CD14-positive monocyte (primary cell): ENCODE results near the gene LCN2. TPM values are rescaled to one million over a fixed set of nuclear protein-coding genes. Genes with fewer than 3 reads are reported as not detected.

Experiments
- DNase-seq, 3 donors: peaks; one replicate each; pipeline ENCODE4 v3.0.0-alpha.2; 2011 to 2022
- H2AFZ ChIP-seq: 2 replicates; pipeline ENCODE4 v1.6.0; 2012; ENCODE audit warnings: mild to moderate bottlenecking, low read depth, low read length, inconsistent platforms; ENCODE audit not compliant: insufficient read depth, poor library complexity, severe bottlenecking
- H3K27ac ChIP-seq, 2 donors: 1 replicate in 1 of 2; 2 replicates in 1 of 2; pipeline ENCODE4 v1.5.1; 2012 to 2013; ENCODE audit warnings: low read length in 2 of 2, control low read depth in 1 of 2, inconsistent platforms in 1 of 2, low read depth in 1 of 2, mild to moderate bottlenecking in 1 of 2
- H3K27me3 ChIP-seq, 2 donors: one replicate each; pipeline versions ENCODE4 v1.6.0 to v1.6.1; 2011 to 2013; ENCODE audit warnings: low read length in 2 of 2; ENCODE audit not compliant: control insufficient read depth in 2 of 2, insufficient read depth in 2 of 2
- H3K36me3 ChIP-seq, 2 donors: replicated peaks in 1 of 2; 1 replicate in 1 of 2; 2 replicates in 1 of 2; pipeline versions ENCODE4 v1.5.1 to v1.6.1; 2012 to 2013; ENCODE audit warnings: low read length in 2 of 2, control low read depth in 1 of 2, inconsistent platforms in 1 of 2, mild to moderate bottlenecking in 1 of 2; ENCODE audit not compliant: insufficient read depth in 2 of 2, control insufficient read depth in 1 of 2
- H3K4me1 ChIP-seq, 2 donors: 1 replicate in 1 of 2; 2 replicates in 1 of 2; pipeline versions ENCODE4 v1.5.1 to v1.6.1; 2012 to 2013; ENCODE audit warnings: low read length in 2 of 2, control low read depth in 1 of 2, inconsistent platforms in 1 of 2, mild to moderate bottlenecking in 1 of 2, moderate library complexity in 1 of 2; ENCODE audit not compliant: insufficient read depth in 2 of 2, control insufficient read depth in 1 of 2
- H3K4me2 ChIP-seq: replicated peaks from 2 replicates; pipeline ENCODE3; 2012; ENCODE audit warnings: low read length, moderate library complexity, mild to moderate bottlenecking; ENCODE audit not compliant: poor library complexity, severe bottlenecking; ENCODE audit errors: extremely low read depth
- H3K4me3 ChIP-seq, 3 experiments: fragments of 200-600 bp in 1 of 3; sonication (generic) in 1 of 3; replicated peaks in 1 of 3; 1 replicate in 2 of 3; 2 replicates in 1 of 3; pipeline ENCODE4 v1.5.1; 2011 to 2013; ENCODE audit warnings: low read length in 3 of 3, mild to moderate bottlenecking in 3 of 3, control low read depth in 2 of 3, low read depth in 2 of 3, inconsistent platforms in 1 of 3, moderate library complexity in 1 of 3
- H3K79me2 ChIP-seq: 2 replicates; pipeline ENCODE4 v1.6.0; 2012; ENCODE audit warnings: mild to moderate bottlenecking, control low read depth, inconsistent platforms, low read length, moderate library complexity; ENCODE audit not compliant: insufficient read depth
- H3K9ac ChIP-seq: 2 replicates; pipeline ENCODE4 v1.6.0; 2017; ENCODE audit warnings: low read length, mild to moderate bottlenecking; ENCODE audit not compliant: insufficient read depth, poor library complexity, severe bottlenecking
- H3K9me3 ChIP-seq, 2 donors: replicated peaks in 1 of 2; 1 replicate in 1 of 2; 2 replicates in 1 of 2; pipeline versions ENCODE4 v1.5.1 to v1.6.1; 2012 to 2013; ENCODE audit warnings: low read length in 2 of 2, control low read depth in 1 of 2; ENCODE audit not compliant: control insufficient read depth in 1 of 2, insufficient read depth in 1 of 2
- H4K20me1 ChIP-seq: 2 replicates; pipeline ENCODE4 v1.6.0; 2012; ENCODE audit warnings: mild to moderate bottlenecking, low read length, control low read depth, moderate library complexity; ENCODE audit not compliant: insufficient read depth
- H3K27ac Mint-ChIP-seq, 7 donors: one replicate each; pipeline ENCODE4 v1.8.0; 2020; ENCODE audit warnings: mild to moderate bottlenecking in 7 of 7, mixed read lengths in 7 of 7, moderate library complexity in 6 of 7, inconsistent platforms in 2 of 7
- H3K27me3 Mint-ChIP-seq, 3 donors: one replicate each; pipeline ENCODE4 v1.8.0; 2021 to 2022; ENCODE audit warnings: low read depth in 3 of 3, mild to moderate bottlenecking in 3 of 3, mixed read lengths in 3 of 3, moderate library complexity in 3 of 3, inconsistent platforms in 1 of 3
- H3K36me3 Mint-ChIP-seq, 2 donors: one replicate each; pipeline ENCODE4 v1.8.0; 2020; ENCODE audit warnings: mixed read lengths in 2 of 2, inconsistent platforms in 1 of 2, mild to moderate bottlenecking in 1 of 2
- H3K4me1 Mint-ChIP-seq: one replicate; pipeline ENCODE4 v1.8.0; 2020; ENCODE audit warnings: mild to moderate bottlenecking, mixed read lengths
- H3K4me3 Mint-ChIP-seq, 2 donors: one replicate each; pipeline ENCODE4 v1.8.0; 2020; ENCODE audit warnings: mild to moderate bottlenecking in 2 of 2, mixed read lengths in 2 of 2, moderate library complexity in 1 of 2
- H3K9me3 Mint-ChIP-seq, 7 donors: one replicate each; pipeline ENCODE4 v1.8.0; 2020 to 2022; ENCODE audit warnings: mixed read lengths in 7 of 7, mild to moderate bottlenecking in 6 of 7, moderate library complexity in 6 of 7, inconsistent platforms in 2 of 7
- WGBS: methylation state at CpG from one replicate; pipeline ENCODE4 v1.1.5; 2013; ENCODE audit warnings: missing lambda C conversion rate; ENCODE audit not compliant: insufficient coverage; 5-methylcytosine and 5-hydroxymethylcytosine counted together
- intact Hi-C, 2 donors: fragments of 100-400 bp; cut with micrococcal nuclease; formaldehyde crosslinking; loops; one replicate each; pipeline versions ENCODE4 v1.15.0 to v1.15.1; 2023
- polyA plus RNA-seq, 3 donors: library from polyadenylated mRNA; depleted of rRNA in 1 of 3; unstranded in 2 of 3; stranded (reverse) in 1 of 3; fragments of 300-500 nt in 2 of 3; fragments of >200 nt in 1 of 3; fragmentation: Illumina TruSeq in 2 of 3; gene quantifications; 1 replicate in 2 of 3; 2 replicates in 1 of 3; pipeline ENCODE4 v1.2.3, GENCODE V29; 2012 to 2021
- TF ChIP-seq, protein P1 (sequence below): fragments of 200-600 bp; IDR thresholded peaks from one replicate; pipeline ENCODE4 v1.8.0; 2022; ENCODE audit warnings: antibody characterized with exemption, mild to moderate bottlenecking

The LCN2 gene
- polyA plus RNA-seq, 3 donors, result 0.83 TPM; not detected in 2

DNA sequence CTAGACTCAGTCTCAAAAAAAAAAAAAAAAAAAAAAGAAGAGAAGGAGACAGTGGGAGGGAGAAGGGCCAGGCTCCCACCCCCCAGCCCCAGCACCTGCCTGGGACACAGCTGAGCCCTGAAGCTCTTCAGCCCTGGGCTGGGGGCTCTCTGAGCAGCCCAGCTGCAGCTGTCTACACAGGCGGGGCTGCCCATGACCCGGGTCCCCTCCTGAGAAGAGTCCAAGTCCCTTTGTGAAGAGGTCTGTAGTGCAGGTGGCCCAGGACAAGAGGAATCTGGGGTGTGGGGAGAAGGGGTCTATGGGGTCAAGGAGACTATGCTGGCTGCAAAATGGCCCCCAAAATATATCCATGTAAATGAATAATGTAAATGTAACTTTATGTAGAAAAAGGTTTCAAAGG lies 6.7 kb upstream of the LCN2 start:
- Histone ChIP-seq H3K9ac (no peak overlapping the region), H3K4me1 (peaks cover 6 to 10% of the 10 kb centered on the region in 2 donors), H3K4me2 (no peak overlapping the region), H2AFZ (no peak overlapping the region), H3K27me3 (no peaks in the 10 kb centered on the region), H3K36me3 (no peaks in the 10 kb centered on the region), H3K4me3 (no peak overlapping the region), H3K79me2 (no peaks in the 10 kb centered on the region), H4K20me1 (no peaks in the 10 kb centered on the region), H3K9me3 (no peaks in the 10 kb centered on the region), H3K27ac (no peak overlapping the region)
- no CpG with 5 or more reads among the region's 2 CpGs for WGBS
- H3K4me1 Mint-ChIP-seq, result peaks cover 14% of the 10 kb centered on the region
- no peak overlapping the region for H3K4me3 Mint-ChIP-seq
- intact Hi-C loops, result no loop called here
- no peak for DNase-seq
- H3K9me3 Mint-ChIP-seq, result no peaks in the 10 kb centered on the region
- peaks cover 0 to 4% (median 2%) of the 10 kb centered on the region in 3 donors for H3K27me3 Mint-ChIP-seq
- H3K36me3 Mint-ChIP-seq, result no peaks in the 10 kb centered on the region
- H3K27ac Mint-ChIP-seq, result peak overlapping the region in 1 of 7 donors; percentile 60
- TF ChIP-seq, protein P1, sequence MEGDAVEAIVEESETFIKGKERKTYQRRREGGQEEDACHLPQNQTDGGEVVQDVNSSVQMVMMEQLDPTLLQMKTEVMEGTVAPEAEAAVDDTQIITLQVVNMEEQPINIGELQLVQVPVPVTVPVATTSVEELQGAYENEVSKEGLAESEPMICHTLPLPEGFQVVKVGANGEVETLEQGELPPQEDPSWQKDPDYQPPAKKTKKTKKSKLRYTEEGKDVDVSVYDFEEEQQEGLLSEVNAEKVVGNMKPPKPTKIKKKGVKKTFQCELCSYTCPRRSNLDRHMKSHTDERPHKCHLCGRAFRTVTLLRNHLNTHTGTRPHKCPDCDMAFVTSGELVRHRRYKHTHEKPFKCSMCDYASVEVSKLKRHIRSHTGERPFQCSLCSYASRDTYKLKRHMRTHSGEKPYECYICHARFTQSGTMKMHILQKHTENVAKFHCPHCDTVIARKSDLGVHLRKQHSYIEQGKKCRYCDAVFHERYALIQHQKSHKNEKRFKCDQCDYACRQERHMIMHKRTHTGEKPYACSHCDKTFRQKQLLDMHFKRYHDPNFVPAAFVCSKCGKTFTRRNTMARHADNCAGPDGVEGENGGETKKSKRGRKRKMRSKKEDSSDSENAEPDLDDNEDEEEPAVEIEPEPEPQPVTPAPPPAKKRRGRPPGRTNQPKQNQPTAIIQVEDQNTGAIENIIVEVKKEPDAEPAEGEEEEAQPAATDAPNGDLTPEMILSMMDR, result no peak

DNA sequence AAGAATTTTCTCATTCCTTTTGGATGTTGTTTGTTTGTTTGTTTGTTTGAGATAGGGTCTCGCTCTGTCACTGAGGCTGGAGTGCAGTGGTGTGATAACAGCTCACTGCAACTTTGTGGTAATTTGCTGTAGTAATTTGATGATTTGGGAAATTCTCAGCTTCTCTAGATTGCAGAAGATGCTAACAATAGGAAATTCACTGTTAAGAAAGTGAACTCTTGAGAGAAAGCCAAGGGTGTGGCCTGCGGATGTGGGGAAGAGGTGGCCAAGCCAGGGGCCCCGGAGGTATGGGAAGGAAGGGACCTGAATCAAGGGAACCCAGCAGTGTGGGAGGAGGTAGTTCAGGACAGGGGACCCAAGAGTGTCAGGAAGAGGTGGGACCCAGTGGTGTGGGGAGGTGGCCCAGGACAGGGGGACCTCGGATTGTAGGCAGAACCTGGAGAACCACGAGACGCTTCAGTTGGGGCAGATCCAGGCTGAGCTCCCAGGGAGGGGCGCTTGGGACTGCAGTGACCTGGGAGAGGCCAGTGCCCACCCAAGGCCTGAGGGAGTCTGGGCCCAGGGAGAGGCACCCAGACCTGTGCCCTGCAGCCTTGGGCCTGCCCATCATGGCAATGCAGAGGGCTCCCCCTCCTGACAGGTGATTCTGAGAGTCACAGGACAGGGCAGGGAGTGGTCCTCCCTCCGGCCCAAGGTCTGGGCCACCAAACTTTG lies 5.6 kb upstream of the LCN2 start:
- H3K4me2 ChIP-seq, result peak overlapping the region; percentile 15
- H3K4me1 Mint-ChIP-seq, result peaks cover 14% of the 10 kb centered on the region
- H3K4me1 ChIP-seq, result peaks cover 6 to 10% of the 10 kb centered on the region in 2 donors
- no peaks in the 10 kb centered on the region for H3K27me3 ChIP-seq
- no peak overlapping the region for H3K9ac ChIP-seq
- H2AFZ ChIP-seq, result no peak overlapping the region
- no peaks in the 10 kb centered on the region for H4K20me1 ChIP-seq
- no peaks in the 10 kb centered on the region for H3K9me3 ChIP-seq
- no peaks in the 10 kb centered on the region for H3K9me3 Mint-ChIP-seq
- intact Hi-C loops, result no loop called here
- no peaks in the 10 kb centered on the region for H3K36me3 ChIP-seq
- no peak overlapping the region for H3K4me3 ChIP-seq
- H3K36me3 Mint-ChIP-seq, result no peaks in the 10 kb centered on the region
- H3K4me3 Mint-ChIP-seq, result no peak overlapping the region
- WGBS, result 77% methylated on average over 8 of the region's 8 CpGs
- H3K27ac Mint-ChIP-seq, result no peak overlapping the region
- H3K27ac ChIP-seq, result no peak overlapping the region
- peaks cover 0 to 5% (median 2%) of the 10 kb centered on the region in 3 donors for H3K27me3 Mint-ChIP-seq
- H3K79me2 ChIP-seq, result no peaks in the 10 kb centered on the region
- DNase-seq, result no peak
- TF ChIP-seq, protein P1, result no peak
